IMR-90 (cell line): ENCODE measurements around the gene BORA. TPM values are rescaled to one million over a fixed set of nuclear protein-coding genes. Genes with fewer than 3 reads are reported as not detected.

Experiments used
- ATAC-seq: fragments of 200-7000 bp; cut with Tn5 transposase; 2 replicates; pipeline ENCODE4 v1.9.1; 2020; ENCODE audit warnings: low read depth, mild to moderate bottlenecking, moderate library complexity
- BruUV-seq: library from RNA; stranded (reverse); fragments of 400-500 nt; replicated peaks from 2 replicates; lab custom pipeline; 2021; lab: Mats Ljungman, UMichigan
- CTCF ChIA-PET: fragments of 300-600 bp; formaldehyde crosslinking; extraction: SDS; loops from one replicate; lab custom pipeline; 2021; ENCODE audit warnings: antibody characterized with exemption; lab: Yijun Ruan, JAX
- POLR2A ChIA-PET: fragments of 300-600 bp; sonication (Branson Sonifier 250); formaldehyde crosslinking; loops from one replicate; lab custom pipeline; 2022; ENCODE audit warnings: antibody characterized with exemption; ENCODE audit not compliant: unreplicated experiment; lab: Charles Lee
- DNase-seq: peaks from one replicate; pipeline ENCODE4 v3.0.0; 2013
- H2AFZ ChIP-seq: replicated peaks from 2 replicates; pipeline ENCODE3; 2013; ENCODE audit warnings: low read length, mild to moderate bottlenecking; ENCODE audit not compliant: poor library complexity
- H2AK5ac ChIP-seq: 2 replicates; pipeline ENCODE4 v1.6.1; 2013; ENCODE audit warnings: low read depth, low read length, inconsistent platforms
- H2AK9ac ChIP-seq: replicated peaks from 2 replicates; pipeline ENCODE3; 2013; ENCODE audit warnings: mild to moderate bottlenecking, low read depth, low read length, moderate library complexity; ENCODE audit not compliant: poor library complexity
- H2BK120ac ChIP-seq: 2 replicates; pipeline ENCODE4 v1.6.1; 2013; ENCODE audit warnings: low read depth, low read length, inconsistent platforms
- H2BK15ac ChIP-seq: 3 replicates; pipeline ENCODE4 v1.6.1; 2013; ENCODE audit warnings: low read depth, low read length, inconsistent platforms
- H2BK20ac ChIP-seq: 2 replicates; pipeline ENCODE4 v1.6.1; 2013; ENCODE audit warnings: low read depth, mild to moderate bottlenecking, inconsistent platforms, low read length, moderate library complexity
- H2BK5ac ChIP-seq: 2 replicates; pipeline ENCODE4 v1.6.1; 2013; ENCODE audit warnings: mild to moderate bottlenecking, low read depth, low read length, inconsistent platforms; ENCODE audit not compliant: poor library complexity, severe bottlenecking
- H3K14ac ChIP-seq: replicated peaks from 2 replicates; pipeline ENCODE4 v1.6.1; 2013; ENCODE audit warnings: low read depth, low read length, inconsistent platforms
- H3K18ac ChIP-seq: 2 replicates; pipeline ENCODE4 v1.6.1; 2013; ENCODE audit warnings: low read depth, low read length, control low read depth
- H3K23ac ChIP-seq: 2 replicates; pipeline ENCODE4 v1.6.1; 2013; ENCODE audit warnings: low read depth, low read length, inconsistent platforms
- H3K27ac ChIP-seq: 2 replicates; pipeline ENCODE4 v1.5.1; 2013; ENCODE audit warnings: mild to moderate bottlenecking, control low read depth, low read length; ENCODE audit not compliant: insufficient read depth
- H3K27me3 ChIP-seq: 2 replicates; pipeline ENCODE4 v1.6.1; 2013; ENCODE audit warnings: low read length; ENCODE audit not compliant: control insufficient read depth, insufficient read depth
- H3K36me3 ChIP-seq: 2 replicates; pipeline ENCODE4 v1.6.1; 2013; ENCODE audit warnings: low read length, mixed read lengths; ENCODE audit not compliant: control insufficient read depth, insufficient read depth
- H3K4ac ChIP-seq: 2 replicates; pipeline ENCODE4 v1.6.1; 2013; ENCODE audit warnings: low read depth, low read length, inconsistent platforms
- H3K4me1 ChIP-seq: 2 replicates; pipeline ENCODE4 v1.6.1; 2013; ENCODE audit warnings: low read length, mixed read lengths; ENCODE audit not compliant: control insufficient read depth, insufficient read depth
- H3K4me2 ChIP-seq: 2 replicates; pipeline ENCODE4 v1.6.1; 2013; ENCODE audit warnings: low read depth, mild to moderate bottlenecking, control low read depth, low read length, moderate library complexity
- H3K4me3 ChIP-seq: 2 replicates; pipeline ENCODE4 v1.5.1; 2013; ENCODE audit warnings: low read depth, mild to moderate bottlenecking, control low read depth, low read length, moderate library complexity; ENCODE audit not compliant: insufficient read depth
- H3K56ac ChIP-seq: 2 replicates; pipeline ENCODE4 v1.6.1; 2013; ENCODE audit warnings: low read length, inconsistent platforms; ENCODE audit not compliant: insufficient read depth; ENCODE audit errors: extremely low read depth
- H3K79me1 ChIP-seq, 2 experiments: 2 replicates each; pipeline ENCODE4 v1.6.1; 2013; ENCODE audit warnings: low read length in 2 of 2, inconsistent platforms in 1 of 2, low read depth in 1 of 2
- H3K9ac ChIP-seq: 2 replicates; pipeline ENCODE4 v1.6.1; 2013; ENCODE audit warnings: low read depth, low read length, control low read depth
- H3K9me1 ChIP-seq: 2 replicates; pipeline ENCODE4 v1.6.1; 2013; ENCODE audit warnings: low read length, inconsistent platforms; ENCODE audit not compliant: insufficient read depth
- H3K9me3 ChIP-seq: 2 replicates; pipeline ENCODE4 v1.6.1; 2013; ENCODE audit warnings: low read length; ENCODE audit not compliant: control insufficient read depth, insufficient read depth
- H4K20me1 ChIP-seq: 2 replicates; pipeline ENCODE4 v1.6.1; 2013; ENCODE audit warnings: low read length, inconsistent platforms; ENCODE audit not compliant: insufficient read depth
- H4K5ac ChIP-seq: 2 replicates; pipeline ENCODE4 v1.6.1; 2013; ENCODE audit warnings: mild to moderate bottlenecking, low read depth, low read length, control low read depth
- H4K8ac ChIP-seq, 2 experiments: 2 replicates each; pipeline ENCODE4 v1.6.1; 2013; ENCODE audit warnings: low read depth in 2 of 2, low read length in 2 of 2, control low read depth in 1 of 2, inconsistent platforms in 1 of 2
- H4K91ac ChIP-seq: 2 replicates; pipeline ENCODE4 v1.6.1; 2013; ENCODE audit warnings: low read depth, low read length, inconsistent platforms; ENCODE audit not compliant: insufficient read depth
- BHLHE40 ChIP-seq: fragments of 150-350 bp; IDR thresholded peaks from 2 replicates; pipeline ENCODE4 v1.6.1; 2016; ENCODE audit warnings: mild to moderate bottlenecking, low read depth, low read length
- CEBPB ChIP-seq: IDR thresholded peaks from 2 replicates; pipeline ENCODE4 v1.6.1; 2012; ENCODE audit warnings: low read depth, low read length, improper control_type of control experiment
- ELK1 ChIP-seq: fragments of 150-350 bp; IDR thresholded peaks from 2 replicates; pipeline ENCODE4 v1.6.1; 2016; ENCODE audit warnings: low read depth, mild to moderate bottlenecking, low read length, moderate library complexity, borderline replicate concordance
- MAFK ChIP-seq: IDR thresholded peaks from 2 replicates; pipeline ENCODE4 v1.6.1; 2012; ENCODE audit warnings: low read depth, low read length, improper control_type of control experiment
- MAZ ChIP-seq: IDR thresholded peaks from 2 replicates; pipeline ENCODE4 v1.6.1; 2012; ENCODE audit warnings: low read depth, mild to moderate bottlenecking, low read length, improper control_type of control experiment, moderate library complexity, borderline replicate concordance
- MXI1 ChIP-seq: IDR thresholded peaks from 2 replicates; pipeline ENCODE4 v1.6.1; 2012; ENCODE audit warnings: low read depth, mild to moderate bottlenecking, low read length, moderate library complexity, borderline replicate concordance
- POLR2A ChIP-seq: IDR thresholded peaks from 2 replicates; pipeline ENCODE4 v1.6.1; 2012; ENCODE audit warnings: mild to moderate bottlenecking, low read depth, low read length
- RCOR1 ChIP-seq: IDR thresholded peaks from 2 replicates; pipeline ENCODE4 v1.6.1; 2012; ENCODE audit warnings: mild to moderate bottlenecking, low read length, improper control_type of control experiment; ENCODE audit not compliant: insufficient replicate concordance
- SMC3 ChIP-seq: fragments of 150-350 bp; IDR thresholded peaks from 2 replicates; pipeline ENCODE4 v1.6.1; 2016; ENCODE audit warnings: low read depth, mild to moderate bottlenecking, antibody characterized with exemption, low read length, moderate library complexity
- USF2 ChIP-seq: fragments of 150-350 bp; IDR thresholded peaks from 2 replicates; pipeline ENCODE4 v1.6.1; 2017; ENCODE audit warnings: mild to moderate bottlenecking, antibody characterized with exemption, low read length, low read depth
- WGBS, 2 experiments: methylation state at CpG; one replicate each; pipeline versions ENCODE4 v1.1.5 to v1.1.7; 2013; ENCODE audit warnings: missing lambda C conversion rate in 2 of 2; ENCODE audit not compliant: insufficient read length in 1 of 2; ENCODE audit errors: extremely low coverage in 2 of 2; 5-methylcytosine and 5-hydroxymethylcytosine counted together
- dilution Hi-C: fragments of 300-500 bp; cut with HindIII; formaldehyde crosslinking; loops from one replicate; pipeline ENCODE4 v1.14.3; 2018; ENCODE audit warnings: low sequenced_read_pairs; ENCODE audit not compliant: unreplicated experiment
- in situ Hi-C: fragments of 300-500 bp; cut with MboI; formaldehyde crosslinking; loops from 3 replicates; pipeline ENCODE4 v1.14.3; 2019; ENCODE audit warnings: low sequenced_read_pairs, inconsistent platforms, mixed read lengths
- intact Hi-C: fragments of 100-400 bp; cut with micrococcal nuclease; formaldehyde crosslinking; loops from 2 replicates; pipeline ENCODE4 v1.10.0; 2022
- polyA plus RNA-seq, 3 experiments: library from polyadenylated mRNA; depleted of rRNA; stranded (reverse); fragments of >200 nt; gene quantifications; 2 replicates each; pipeline ENCODE4 v1.2.3, GENCODE V29; 2012; ENCODE audit warnings: low replicate concordance in 1 of 3
- total RNA-seq: library from RNA; depleted of rRNA; stranded (reverse); fragments of >200 nt; gene quantifications from 2 replicates; pipeline ENCODE4 v1.2.3, GENCODE V29; 2012

Gene BORA
- total and polyA plus RNA-seq, 2 of the 4 experiments (the other 2 are of a cell fraction), result 4.0 to 12.2 TPM

- no peaks in the 10 kb centered on the region for H3K9me3 ChIP-seq
- peaks cover 2% of the 10 kb centered on the region; the same call in 1 of the 2 replicates for H3K36me3 ChIP-seq
- WGBS, 2 experiments, result 100% methylated on average over 1 of the region's 1 CpG; no CpG with 5 or more reads in 1 of the 2 experiments
- H3K27me3 ChIP-seq, result no peaks in the 10 kb centered on the region
- H3K56ac ChIP-seq, result no peak overlapping the region
- ChIA-PET POLR2A (no interaction called here), CTCF (no interaction called here)
- H3K9ac ChIP-seq, result no peak overlapping the region
- no peak overlapping the region for H4K8ac ChIP-seq
- H2BK120ac ChIP-seq, result no peak overlapping the region
- no peak overlapping the region for H4K91ac ChIP-seq
- H3K4me1 ChIP-seq, result peaks cover 1% of the 10 kb centered on the region; the same call in 1 of the 2 replicates
- dilution Hi-C loops, result no loop called here
- intact Hi-C loops, result no loop called here
- no peaks in the 10 kb centered on the region for H4K20me1 ChIP-seq
- no peak for TF ChIP-seq POLR2A
- no peak for TF ChIP-seq MXI1
- no peak for TF ChIP-seq RCOR1
- TF ChIP-seq MAZ, result no peak
- TF ChIP-seq ELK1, result no peak
- TF ChIP-seq CEBPB, result no peak
- TF ChIP-seq SMC3, result no peak
- TF ChIP-seq MAFK, result no peak
- no peak for TF ChIP-seq USF2
- TF ChIP-seq BHLHE40, result no peak
- H3K4me2 ChIP-seq, result no peak overlapping the region
- no peaks in the 10 kb centered on the region; the same call in 1 of the 2 replicates for H3K9me1 ChIP-seq
- ATAC-seq (no peak), DNase-seq (no peak)
- no peak overlapping the region for H3K23ac ChIP-seq
- H2BK20ac ChIP-seq, result no peak overlapping the region
- H3K79me1 ChIP-seq, result peaks cover 0 to 13% of the 10 kb centered on the region in 2 experiments; a peak in 2 of 4 replicates
- H3K18ac ChIP-seq, result no peak overlapping the region
- no peak overlapping the region for H3K4me3 ChIP-seq
- no peak overlapping the region for H3K27ac ChIP-seq
- H2BK5ac ChIP-seq, result no peak overlapping the region
- no peak overlapping the region for H2AFZ ChIP-seq
- H2BK15ac ChIP-seq, result no peak overlapping the region
- H3K14ac ChIP-seq, result no peak overlapping the region
- H3K4ac ChIP-seq, result no peak overlapping the region
- in situ Hi-C loops, result loop anchor here (25.0 kb wide), 1 partner anchor 908 kb away; no protein-coding TSS in a partner anchor
- H2AK9ac ChIP-seq, result no peak overlapping the region
- no peak overlapping the region for H2AK5ac ChIP-seq
- H4K5ac ChIP-seq, result no peak overlapping the region
- BruUV-seq, result no TSS peak
Measured at GRCh38 chr13:72804301-72804700, 76.6 kb downstream of the BORA start.
